ENCODE results near the gene ID1. TPM values are rescaled to one million over a fixed set of nuclear protein-coding genes. Genes with fewer than 3 reads are reported as not detected.

ID1 gene
- total and polyA plus RNA-seq, 2 of the 13 experiments (the other 11 are each of a cell fraction or from before 2014, with no cell fraction given) = 320 to 419 TPM

GRCh38 chr20:31587545-31588389 lies 17.3 kb upstream of the ID1 start (continued):
- TF ChIP-seq ZNF691 (CRISPR knock-in tag; IDR thresholded peaks at IDR 0.05; ENCODE audit: borderline replicate concordance, low read depth) = no peak
- TF ChIP-seq ZFP1 (CRISPR knock-in tag; IDR thresholded peaks at IDR 0.05) = no peak
- TF ChIP-seq ZNF20 (CRISPR knock-in tag; IDR thresholded peaks at IDR 0.05) = peak; percentile 92
- peak; percentile 48; the same call in 1 of the 2 replicates for TF ChIP-seq TAF1 (CRISPR knock-in tag; IDR thresholded peaks at IDR 0.05)
- TF ChIP-seq MXD1 (CRISPR knock-in tag; IDR thresholded peaks at IDR 0.05) = peak; percentile 62; the same call in 1 of the 2 replicates
- peak; percentile 3; the same call in 1 of the 2 replicates for TF ChIP-seq ZNF501 (CRISPR knock-in tag; IDR thresholded peaks at IDR 0.05)
- TF ChIP-seq IRF2 (CRISPR knock-in tag; IDR thresholded peaks at IDR 0.05) = peak; percentile 38; the same call in 1 of the 2 replicates
- TF ChIP-seq SYNCRIP (IDR thresholded peaks at IDR 0.05; ENCODE audit: insufficient read depth, low read depth, low read length) = no peak
- peak; percentile 18; the same call in 1 of the 2 replicates for TF ChIP-seq DRAP1 (CRISPR knock-in tag; IDR thresholded peaks at IDR 0.05)
- TF ChIP-seq ZNF317 (CRISPR knock-in tag; IDR thresholded peaks at IDR 0.05) = 0 out of 2 replicates have a peak, but pooled peaks have one; percentile 2
- TF ChIP-seq KDM5B (CRISPR knock-in tag; IDR thresholded peaks at IDR 0.05; ENCODE audit: borderline replicate concordance) = 0 out of 2 replicates have a peak, but pooled peaks have one; percentile 14
- TF ChIP-seq HNRNPK (IDR thresholded peaks at IDR 0.05; ENCODE audit: low read depth, low read length, poor library complexity, severe bottlenecking) = peak; percentile 47
- peak; percentile 70; the same call in 1 of the 2 replicates for TF ChIP-seq ZFP37 (CRISPR knock-in tag; IDR thresholded peaks at IDR 0.05; ENCODE audit: borderline replicate concordance)
- 0 out of 2 replicates have a peak, but pooled peaks have one; percentile 12 for TF ChIP-seq SKIL (CRISPR knock-in tag; IDR thresholded peaks at IDR 0.05; ENCODE audit: borderline replicate concordance)
- 0 out of 2 replicates have a peak, but pooled peaks have one; percentile 55 for TF ChIP-seq ZFP36L1 (CRISPR knock-in tag; IDR thresholded peaks at IDR 0.05)
- TF ChIP-seq ZNF18 (CRISPR knock-in tag; IDR thresholded peaks at IDR 0.05; ENCODE audit: insufficient replicate concordance) = no peak
- peak; percentile 7 for TF ChIP-seq FOSL2 (CRISPR knock-in tag; IDR thresholded peaks at IDR 0.05)
- 0 out of 2 replicates have a peak, but pooled peaks have one; percentile 58 for TF ChIP-seq RAD21 (CRISPR knock-in tag; IDR thresholded peaks at IDR 0.05)
- TF ChIP-seq NR2C2 (CRISPR knock-in tag; IDR thresholded peaks at IDR 0.05; ENCODE audit: borderline replicate concordance) = no peak; the same call in 1 of the 2 replicates
- TF ChIP-seq ZFX (CRISPR knock-in tag; IDR thresholded peaks at IDR 0.05; ENCODE audit: low read depth) = peak; percentile 84
- peak; percentile 15; the same call in 1 of the 2 replicates for TF ChIP-seq BCL6 (CRISPR knock-in tag; IDR thresholded peaks at IDR 0.05)
- no peak for TF ChIP-seq MTF1 (CRISPR knock-in tag; IDR thresholded peaks at IDR 0.05)

Measured in HepG2 (cell line).